ENCODE data around the gene CHD2.

CHD2 gene

GRCh38 chr15:93033434-93034045 lies 133.4 kb downstream of the CHD2 start:
- ATAC-seq: no peak
- TF ChIP-seq RARB (CRISPR knock-in tag; IDR thresholded peaks at IDR 0.05) (no peak), ZNF70 (CRISPR knock-in tag; IDR thresholded peaks at IDR 0.05) (no peak), ZNF8 (CRISPR knock-in tag; IDR thresholded peaks at IDR 0.05) (no peak), TOX (CRISPR knock-in tag; IDR thresholded peaks at IDR 0.05; ENCODE audit: borderline replicate concordance) (no peak), TCF4 (CRISPR knock-in tag; IDR thresholded peaks at IDR 0.05; ENCODE audit: borderline replicate concordance) (no peak), ISL1 (CRISPR knock-in tag; IDR thresholded peaks at IDR 0.05) (no peak), ZFP30 (CRISPR knock-in tag; IDR thresholded peaks at IDR 0.05) (no peak), ZNF565 (CRISPR knock-in tag; conservative IDR thresholded peaks at IDR 0.05; ENCODE audit: low read depth) (no peak), ZC3H10 (CRISPR knock-in tag; IDR thresholded peaks at IDR 0.05) (no peak), BACH2 (CRISPR knock-in tag; IDR thresholded peaks at IDR 0.05; ENCODE audit: borderline replicate concordance) (no peak), ESRRG (CRISPR knock-in tag; IDR thresholded peaks at IDR 0.05) (no peak)

GRCh38 chr15:93034512-93034911 lies 134.4 kb downstream of the CHD2 start:
- ATAC-seq: no peak
- no peak for TF ChIP-seq POU6F1 (CRISPR knock-in tag; IDR thresholded peaks at IDR 0.05; ENCODE audit: borderline replicate concordance, low read depth)
- TF ChIP-seq ZFP30 (CRISPR knock-in tag; IDR thresholded peaks at IDR 0.05): no peak
- no peak for TF ChIP-seq RARB (CRISPR knock-in tag; IDR thresholded peaks at IDR 0.05)
- TF ChIP-seq ZNF565 (CRISPR knock-in tag; conservative IDR thresholded peaks at IDR 0.05; ENCODE audit: low read depth): no peak
- TF ChIP-seq TOX (CRISPR knock-in tag; IDR thresholded peaks at IDR 0.05; ENCODE audit: borderline replicate concordance): no peak
- TF ChIP-seq ZNF8 (CRISPR knock-in tag; IDR thresholded peaks at IDR 0.05): no peak
- TF ChIP-seq CSDC2 (CRISPR knock-in tag; IDR thresholded peaks at IDR 0.05): no peak
- TF ChIP-seq ZC3H10 (CRISPR knock-in tag; IDR thresholded peaks at IDR 0.05): no peak
- TF ChIP-seq ZNF70 (CRISPR knock-in tag; IDR thresholded peaks at IDR 0.05): no peak
- TF ChIP-seq SNAI2 (CRISPR knock-in tag; IDR thresholded peaks at IDR 0.05): no peak
- no peak for TF ChIP-seq ARNTL (CRISPR knock-in tag; IDR thresholded peaks at IDR 0.05; ENCODE audit: borderline replicate concordance, low read depth)
- no peak for TF ChIP-seq BACH2 (CRISPR knock-in tag; IDR thresholded peaks at IDR 0.05; ENCODE audit: borderline replicate concordance)

GRCh38 chr15:93035092-93035915 lies 135.2 kb downstream of the CHD2 start:
- TF ChIP-seq PATZ1 (CRISPR knock-in tag; IDR thresholded peaks at IDR 0.05; ENCODE audit: borderline replicate concordance) (no peak), GLIS3 (CRISPR knock-in tag; IDR thresholded peaks at IDR 0.05) (no peak), SNAI2 (CRISPR knock-in tag; IDR thresholded peaks at IDR 0.05) (no peak), CREB5 (CRISPR knock-in tag; IDR thresholded peaks at IDR 0.05; ENCODE audit: low read depth) (no peak), ESRRG (CRISPR knock-in tag; IDR thresholded peaks at IDR 0.05) (no peak), CSDC2 (CRISPR knock-in tag; IDR thresholded peaks at IDR 0.05) (no peak), CSRNP3 (CRISPR knock-in tag; IDR thresholded peaks at IDR 0.05) (no peak), TOX (CRISPR knock-in tag; IDR thresholded peaks at IDR 0.05; ENCODE audit: borderline replicate concordance) (no peak), PPARA (CRISPR knock-in tag; IDR thresholded peaks at IDR 0.05; ENCODE audit: borderline replicate concordance) (no peak), RARB (CRISPR knock-in tag; IDR thresholded peaks at IDR 0.05) (no peak), ZC3H10 (CRISPR knock-in tag; IDR thresholded peaks at IDR 0.05) (no peak), ZFP30 (CRISPR knock-in tag; IDR thresholded peaks at IDR 0.05) (no peak), TSHZ2 (CRISPR knock-in tag; IDR thresholded peaks at IDR 0.05) (no peak), ISL1 (CRISPR knock-in tag; IDR thresholded peaks at IDR 0.05) (no peak), ZFP3 (CRISPR knock-in tag; IDR thresholded peaks at IDR 0.05) (no peak), OSR1 (CRISPR knock-in tag; IDR thresholded peaks at IDR 0.05) (no peak), BACH2 (CRISPR knock-in tag; IDR thresholded peaks at IDR 0.05; ENCODE audit: borderline replicate concordance) (no peak), TCF4 (CRISPR knock-in tag; IDR thresholded peaks at IDR 0.05; ENCODE audit: borderline replicate concordance) (no peak), POU6F1 (CRISPR knock-in tag; IDR thresholded peaks at IDR 0.05; ENCODE audit: borderline replicate concordance, low read depth) (no peak), ZNF70 (CRISPR knock-in tag; IDR thresholded peaks at IDR 0.05) (no peak)
- peak; percentile 9; the same call in 1 of the 3 replicates for ATAC-seq
